HepG2 (cell line): Measurements from ENCODE around the gene DAPL1. TPM values are rescaled to one million over a fixed set of nuclear protein-coding genes. Genes with fewer than 3 reads are reported as not detected.

ENCODE experiments used
- ATAC-seq: fragments of 200-7000 bp; cut with Tn5 transposase; 3 replicates; pipeline ENCODE4 v1.9.1; 2020; ENCODE audit warnings: mild to moderate bottlenecking, moderate library complexity
- BruUV-seq: library from RNA; stranded (reverse); fragments of 400-500 nt; replicated peaks from 2 replicates; lab custom pipeline; 2021; lab: Mats Ljungman, UMichigan
- CTCF ChIA-PET: fragments of 300-600 bp; formaldehyde crosslinking; extraction: SDS; loops from one replicate; lab custom pipeline; 2021; ENCODE audit warnings: low total read pairs, inconsistent platforms, low intra/inter-chr PET ratio; lab: Yijun Ruan, JAX
- POLR2A ChIA-PET: fragments of 350-600 bp; sonication (Branson Sonifier 250); formaldehyde crosslinking; loops from one replicate; lab custom pipeline; 2020; ENCODE audit warnings: antibody characterized with exemption, inconsistent platforms; lab: Yijun Ruan, JAX
- DNase-seq: peaks from one replicate; pipeline ENCODE4 v3.0.0-alpha.2; 2015; ENCODE audit warnings: low spot score
- FAIRE-seq: peaks from 3 replicates; lab custom pipeline; 2011; peaks lifted over from hg19 to GRCh38; lab: Jason Lieb, UNC
- H2AFZ ChIP-seq: one replicate; pipeline ENCODE4 v1.6.1; 2011; ENCODE audit warnings: low read length, inconsistent platforms
- H3K27ac ChIP-seq: fragments of 300-600 bp; 3 replicates; pipeline ENCODE4 v1.8.0; 2011; ENCODE audit warnings: mixed run types, mild to moderate bottlenecking, mixed read lengths, low read length, inconsistent platforms; ENCODE audit not compliant: insufficient read depth; ENCODE audit errors: extremely low read length
- H3K27me3 ChIP-seq, 2 experiments: fragments of 200-600 bp in 1 of 2; 2 replicates in 1 of 2; 3 replicates in 1 of 2; pipeline versions ENCODE4 v1.6.0 to v1.8.0; 2011; ENCODE audit warnings: low read length in 2 of 2, mild to moderate bottlenecking in 2 of 2, moderate library complexity in 2 of 2, inconsistent platforms in 1 of 2; ENCODE audit not compliant: insufficient read depth in 2 of 2, control insufficient read depth in 1 of 2
- H3K36me3 ChIP-seq, 2 experiments: fragments of 200-600 bp in 1 of 2; replicated peaks in 1 of 2; 2 replicates in 1 of 2; 3 replicates in 1 of 2; pipeline versions ENCODE4 v1.5.1 to v1.8.0; 2011; ENCODE audit warnings: low read length in 2 of 2, inconsistent platforms in 1 of 2; ENCODE audit not compliant: insufficient read depth in 2 of 2, control insufficient read depth in 1 of 2
- H3K4me1 ChIP-seq: 2 replicates; pipeline ENCODE4 v1.5.1; 2012; ENCODE audit warnings: low read length, inconsistent platforms; ENCODE audit not compliant: insufficient read depth
- H3K4me2 ChIP-seq: 2 replicates; pipeline ENCODE4 v1.6.0; 2011; ENCODE audit warnings: low read depth, low read length, inconsistent platforms
- H3K4me3 ChIP-seq, 3 experiments: fragments of 200-600 bp in 1 of 3; sonication (generic), shearing (Covaris generic) in 1 of 3; replicated peaks in 1 of 3; 2 replicates each; pipeline ENCODE4 v1.5.1; 2011 to 2016; ENCODE audit warnings: low read length in 3 of 3, inconsistent platforms in 2 of 3, low read depth in 2 of 3, mild to moderate bottlenecking in 2 of 3, control low read depth in 1 of 3, mixed read lengths in 1 of 3; ENCODE audit not compliant: insufficient read depth in 1 of 3
- H3K79me2 ChIP-seq: one replicate; pipeline ENCODE4 v1.6.1; 2011; ENCODE audit warnings: low read length, inconsistent platforms; ENCODE audit not compliant: insufficient read depth
- H3K9ac ChIP-seq: 2 replicates; pipeline ENCODE4 v1.6.0; 2011; ENCODE audit warnings: mild to moderate bottlenecking, low read depth, low read length, inconsistent platforms; ENCODE audit not compliant: insufficient read depth
- H3K9me3 ChIP-seq: 2 replicates; pipeline ENCODE4 v1.5.1; 2012; ENCODE audit warnings: mild to moderate bottlenecking, low read length
- H4K20me1 ChIP-seq: 2 replicates; pipeline ENCODE4 v1.6.0; 2011; ENCODE audit warnings: inconsistent platforms, mild to moderate bottlenecking, low read length, moderate library complexity; ENCODE audit not compliant: insufficient read depth
- MED1 ChIP-seq: sonication (generic); formaldehyde crosslinking; IDR thresholded peaks from 2 replicates; pipeline ENCODE4 v1.4.0; 2020; ENCODE audit warnings: missing genetic modification reagents
- MEF2D ChIP-seq: sonication (generic); formaldehyde crosslinking; IDR thresholded peaks from 2 replicates; pipeline ENCODE4 v1.5.1; 2020; ENCODE audit warnings: mild to moderate bottlenecking, missing genetic modification reagents
- MTF2 ChIP-seq: sonication (generic); formaldehyde crosslinking; IDR thresholded peaks from 2 replicates; pipeline ENCODE4 v1.5.0; 2020; ENCODE audit warnings: missing genetic modification reagents, borderline replicate concordance
- MYC ChIP-seq: sonication (generic); formaldehyde crosslinking; IDR thresholded peaks from 2 replicates; pipeline ENCODE4 v1.9.0; 2021; ENCODE audit warnings: missing genetic modification reagents, borderline replicate concordance
- ZNF326 ChIP-seq: sonication (generic); formaldehyde crosslinking; IDR thresholded peaks from 2 replicates; pipeline ENCODE4 v1.4.0; 2020; ENCODE audit warnings: missing genetic modification reagents, borderline replicate concordance
- WGBS: methylation state at CpG from one replicate; pipeline ENCODE4 v1.1.6; 2017; ENCODE audit warnings: low lambda C conversion rate; 5-methylcytosine and 5-hydroxymethylcytosine counted together
- in situ Hi-C: cut with HindIII; loops from 2 replicates; pipeline ENCODE4 v1.10.0; 2017; ENCODE audit warnings: low pct_unique_long_range_greater_than_20kb; ENCODE audit not compliant: extremely low pct_ligation_motif_present
- intact Hi-C: fragments of 100-400 bp; cut with micrococcal nuclease; formaldehyde crosslinking; loops from one replicate; pipeline ENCODE4 v1.10.0; 2022; ENCODE audit not compliant: unreplicated experiment
- polyA plus RNA-seq, 8 experiments: library from polyadenylated mRNA; depleted of rRNA in 3 of 8; stranded (reverse) in 7 of 8; unstranded in 1 of 8; fragments of >200 nt; fragmentation: Illumina TruSeq in 4 of 8; extraction: Trizol in 4 of 8; gene quantifications; 2 replicates each; pipeline versions ENCODE4 v1.2.1 to v1.2.3, GENCODE V29; 2011 to 2016; ENCODE audit warnings: low read depth in 4 of 8, missing spikeins in 1 of 8, mixed read lengths in 1 of 8; ENCODE audit not compliant: insufficient read depth in 1 of 8
- total RNA-seq, 5 experiments: library from RNA; depleted of rRNA; stranded (reverse); fragments of >200 nt; fragmentation: Illumina TruSeq; extraction: Trizol; gene quantifications; 2 replicates each; pipeline ENCODE4 v1.2.3, GENCODE V29; 2016; ENCODE audit warnings: low read depth in 1 of 5
- TF ChIP-seq, protein P1 (sequence below): IDR thresholded peaks from 2 replicates; pipeline ENCODE4 v1.6.1; 2016
- TF ChIP-seq, protein P2 (sequence below): sonication (generic); formaldehyde crosslinking; IDR thresholded peaks from 2 replicates; pipeline ENCODE4 v1.8.0; 2022; ENCODE audit warnings: mild to moderate bottlenecking, missing genetic modification reagents, borderline replicate concordance
- TF ChIP-seq, protein P3 (sequence below): IDR thresholded peaks from 2 replicates; pipeline ENCODE4 v1.6.1; 2016; ENCODE audit warnings: mild to moderate bottlenecking
- TF ChIP-seq, protein P4 (sequence below): sonication (generic); formaldehyde crosslinking; IDR thresholded peaks from 2 replicates; pipeline ENCODE4 v1.4.0; 2020; ENCODE audit warnings: missing genetic modification reagents; ENCODE audit errors: not compliant biosample characterization

Gene DAPL1
- total and polyA plus RNA-seq, 2 of the 13 experiments (the other 11 are each of a cell fraction or from before 2014, with no cell fraction given) = not detected

DNA sequence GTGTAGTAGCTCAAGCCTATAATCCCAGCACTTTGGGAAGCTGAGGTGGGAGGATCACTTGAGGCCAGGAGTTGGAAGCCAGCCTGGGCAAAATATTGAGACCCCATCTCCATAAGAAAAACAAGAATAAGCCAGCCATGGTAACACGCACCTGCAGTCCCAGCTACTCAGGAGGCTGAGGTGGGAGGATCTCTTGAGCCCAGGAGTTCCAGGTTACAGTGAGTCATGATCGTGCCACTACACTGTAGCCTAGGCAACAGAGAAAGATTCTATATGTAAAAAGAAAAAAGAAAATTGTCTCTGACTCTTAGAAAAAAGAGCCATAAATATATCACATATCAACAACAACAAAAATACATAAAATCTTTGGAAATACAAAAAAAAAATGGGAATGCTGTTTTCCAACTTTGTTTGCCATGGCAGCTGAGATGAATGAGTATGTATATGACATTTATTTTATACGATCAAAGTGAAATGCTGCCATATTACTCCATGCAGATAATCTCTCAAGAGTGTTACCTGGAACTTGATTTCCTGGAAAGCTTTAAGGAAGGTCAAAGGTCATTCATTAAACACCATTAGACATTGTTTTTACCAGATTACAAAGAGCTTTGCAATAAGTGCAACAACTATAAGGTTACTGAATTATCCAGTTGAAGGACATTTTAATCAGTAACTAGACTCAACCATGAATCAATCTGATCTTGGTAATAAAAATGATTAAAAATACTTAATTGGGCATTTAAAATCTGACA is 19.7 kb upstream of the DAPL1 start (continued):
- TF ChIP-seq ZNF326 = no peak
- TF ChIP-seq, protein P1, sequence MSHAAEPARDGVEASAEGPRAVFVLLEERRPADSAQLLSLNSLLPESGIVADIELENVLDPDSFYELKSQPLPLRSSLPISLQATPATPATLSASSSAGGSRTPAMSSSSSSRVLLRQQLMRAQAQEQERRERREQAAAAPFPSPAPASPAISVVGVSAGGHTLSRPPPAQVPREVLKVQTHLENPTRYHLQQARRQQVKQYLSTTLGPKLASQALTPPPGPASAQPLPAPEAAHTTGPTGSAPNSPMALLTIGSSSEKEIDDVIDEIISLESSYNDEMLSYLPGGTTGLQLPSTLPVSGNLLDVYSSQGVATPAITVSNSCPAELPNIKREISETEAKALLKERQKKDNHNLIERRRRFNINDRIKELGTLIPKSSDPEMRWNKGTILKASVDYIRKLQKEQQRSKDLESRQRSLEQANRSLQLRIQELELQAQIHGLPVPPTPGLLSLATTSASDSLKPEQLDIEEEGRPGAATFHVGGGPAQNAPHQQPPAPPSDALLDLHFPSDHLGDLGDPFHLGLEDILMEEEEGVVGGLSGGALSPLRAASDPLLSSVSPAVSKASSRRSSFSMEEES = no peak
- no peak for TF ChIP-seq MEF2D (CRISPR knock-in tag)
- no peak for TF ChIP-seq MTF2 (CRISPR knock-in tag)
- TF ChIP-seq, protein P2, sequence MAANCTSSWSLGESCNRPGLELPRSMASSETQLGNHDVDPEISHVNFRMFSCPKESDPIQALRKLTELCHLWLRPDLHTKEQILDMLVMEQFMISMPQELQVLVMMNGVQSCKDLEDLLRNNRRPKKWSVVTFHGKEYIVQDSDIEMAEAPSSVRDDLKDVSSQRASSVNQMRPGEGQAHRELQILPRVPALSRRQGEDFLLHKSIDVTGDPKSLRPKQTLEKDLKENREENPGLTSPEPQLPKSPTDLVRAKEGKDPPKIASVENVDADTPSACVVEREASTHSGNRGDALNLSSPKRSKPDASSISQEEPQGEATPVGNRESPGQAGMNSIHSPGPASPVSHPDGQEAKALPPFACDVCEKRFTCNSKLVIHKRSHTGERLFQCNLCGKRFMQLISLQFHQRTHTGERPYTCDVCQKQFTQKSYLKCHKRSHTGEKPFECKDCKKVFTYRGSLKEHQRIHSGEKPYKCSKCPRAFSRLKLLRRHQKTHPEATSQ (CRISPR knock-in tag) = no peak
- TF ChIP-seq, protein P3, sequence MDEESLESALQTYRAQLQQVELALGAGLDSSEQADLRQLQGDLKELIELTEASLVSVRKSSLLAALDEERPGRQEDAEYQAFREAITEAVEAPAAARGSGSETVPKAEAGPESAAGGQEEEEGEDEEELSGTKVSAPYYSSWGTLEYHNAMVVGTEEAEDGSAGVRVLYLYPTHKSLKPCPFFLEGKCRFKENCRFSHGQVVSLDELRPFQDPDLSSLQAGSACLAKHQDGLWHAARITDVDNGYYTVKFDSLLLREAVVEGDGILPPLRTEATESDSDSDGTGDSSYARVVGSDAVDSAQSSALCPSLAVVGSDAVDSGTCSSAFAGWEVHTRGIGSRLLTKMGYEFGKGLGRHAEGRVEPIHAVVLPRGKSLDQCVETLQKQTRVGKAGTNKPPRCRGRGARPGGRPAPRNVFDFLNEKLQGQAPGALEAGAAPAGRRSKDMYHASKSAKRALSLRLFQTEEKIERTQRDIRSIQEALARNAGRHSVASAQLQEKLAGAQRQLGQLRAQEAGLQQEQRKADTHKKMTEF (CRISPR knock-in tag) = no peak

DNA sequence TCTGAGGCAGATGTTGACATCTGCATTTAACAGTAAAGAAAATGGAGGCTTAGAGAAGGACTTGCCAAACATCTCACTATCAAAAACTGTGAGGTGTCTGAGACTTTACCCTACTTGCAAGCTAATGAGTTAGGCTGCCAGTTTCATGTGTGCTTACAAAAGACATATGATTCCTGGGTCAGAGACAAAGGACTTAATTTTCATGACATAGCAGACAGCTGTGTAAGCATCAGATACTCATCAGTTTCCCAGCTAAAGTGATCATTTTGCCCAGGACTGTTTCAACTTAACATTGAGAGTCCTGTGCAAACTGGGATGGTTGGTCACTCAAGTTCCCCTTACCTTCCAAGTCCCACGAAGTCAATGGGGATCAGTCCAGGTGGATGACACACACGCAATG is 18.9 kb upstream of the DAPL1 start:
- Histone ChIP-seq H3K9me3 (no peaks in the 10 kb centered on the region), H3K36me3 (no peaks in the 10 kb centered on the region), H3K9ac (no peak overlapping the region), H3K4me1 (no peaks in the 10 kb centered on the region), H3K79me2 (no peaks in the 10 kb centered on the region), H3K27me3 (peaks cover 0 to 4% of the 10 kb centered on the region in 2 experiments; a peak in 3 of 5 replicates), H3K4me3 (no peak overlapping the region), H3K4me2 (no peak overlapping the region), H2AFZ (no peak overlapping the region), H4K20me1 (no peaks in the 10 kb centered on the region), H3K27ac (no peak overlapping the region)
- FAIRE-seq (no peak), ATAC-seq (no peak), DNase-seq (no peak)
- ChIA-PET CTCF (no interaction called here), POLR2A (no interaction called here)
- TF ChIP-seq, protein P4, sequence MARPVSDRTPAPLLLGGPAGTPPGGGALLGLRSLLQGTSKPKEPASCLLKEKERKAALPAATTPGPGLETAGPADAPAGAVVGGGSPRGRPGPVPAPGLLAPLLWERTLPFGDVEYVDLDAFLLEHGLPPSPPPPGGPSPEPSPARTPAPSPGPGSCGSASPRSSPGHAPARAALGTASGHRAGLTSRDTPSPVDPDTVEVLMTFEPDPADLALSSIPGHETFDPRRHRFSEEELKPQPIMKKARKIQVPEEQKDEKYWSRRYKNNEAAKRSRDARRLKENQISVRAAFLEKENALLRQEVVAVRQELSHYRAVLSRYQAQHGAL (CRISPR knock-in tag) = no peak
- TF ChIP-seq MYC (CRISPR knock-in tag) (no peak), MED1 (CRISPR knock-in tag) (no peak)
- 30% methylated on average over 2 of the region's 2 CpGs for WGBS
- no TSS peak for BruUV-seq
- intact Hi-C loops = no loop called here
- in situ Hi-C loops = no loop called here
